Loucy (cell line): Measurements from ENCODE around the gene SEMA3A.

Experiments
- H2AFZ ChIP-seq: fragments of 200-600 bp; sonication (generic); 2 replicates; pipeline ENCODE4 v1.6.0; 2016; ENCODE audit warnings: antibody characterized with exemption, mild to moderate bottlenecking, low read length, moderate library complexity
- H3F3A ChIP-seq: fragments of 200-600 bp; 2 replicates; pipeline ENCODE4 v1.6.0; 2016; ENCODE audit warnings: antibody characterized with exemption, low read depth, mild to moderate bottlenecking
- H3K27me3 ChIP-seq: fragments of 200-600 bp; sonication (generic); 2 replicates; pipeline ENCODE4 v1.6.1; 2014; ENCODE audit warnings: low read length, mild to moderate bottlenecking; ENCODE audit not compliant: insufficient read depth, poor library complexity, severe bottlenecking
- H3K36me3 ChIP-seq: fragments of 200-600 bp; sonication (generic); 2 replicates; pipeline ENCODE4 v1.6.1; 2016; ENCODE audit warnings: low read length; ENCODE audit not compliant: insufficient read depth
- H3K4me1 ChIP-seq: fragments of 200-600 bp; sonication (generic); 2 replicates; pipeline ENCODE4 v1.5.1; 2014; ENCODE audit warnings: low read length, mild to moderate bottlenecking; ENCODE audit not compliant: insufficient read depth, poor library complexity, severe bottlenecking
- H3K4me2 ChIP-seq: fragments of 200-600 bp; sonication (generic); 2 replicates; pipeline ENCODE4 v1.6.0; 2014; ENCODE audit warnings: antibody characterized with exemption, low read length, low read depth, mild to moderate bottlenecking; ENCODE audit not compliant: poor library complexity, severe bottlenecking
- H3K4me3 ChIP-seq: fragments of 200-600 bp; sonication (generic); 2 replicates; pipeline ENCODE4 v1.5.1; 2014; ENCODE audit warnings: low read length, mild to moderate bottlenecking, mixed read lengths; ENCODE audit not compliant: poor library complexity, severe bottlenecking
- H3K79me2 ChIP-seq: fragments of 200-600 bp; sonication (generic); 2 replicates; pipeline ENCODE4 v1.6.1; 2014; ENCODE audit warnings: low read length; ENCODE audit not compliant: insufficient read depth
- H3K9ac ChIP-seq: fragments of 200-600 bp; sonication (generic); 2 replicates; pipeline ENCODE4 v1.6.0; 2014; ENCODE audit warnings: mild to moderate bottlenecking, low read depth, low read length, moderate library complexity; ENCODE audit not compliant: poor library complexity, severe bottlenecking
- H3K9me2 ChIP-seq: fragments of 200-600 bp; sonication (generic); replicated peaks from 2 replicates; pipeline ENCODE4 v1.6.1; 2016; ENCODE audit warnings: low read depth, low read length, mixed read lengths
- H3K9me3 ChIP-seq: fragments of 200-600 bp; sonication (generic); 2 replicates; pipeline ENCODE4 v1.6.1; 2014; ENCODE audit warnings: mild to moderate bottlenecking, antibody characterized with exemption, low read length, low read depth; ENCODE audit not compliant: insufficient read depth
- H4K20me1 ChIP-seq: fragments of 200-600 bp; sonication (generic); 2 replicates; pipeline ENCODE4 v1.6.0; 2014; ENCODE audit warnings: antibody characterized with exemption, low read length, mild to moderate bottlenecking; ENCODE audit not compliant: insufficient read depth, poor library complexity, severe bottlenecking
- CTCF ChIP-seq: fragments of 200-600 bp; sonication (generic); conservative IDR thresholded peaks from 2 replicates; pipeline ENCODE4 v1.5.1; 2014; ENCODE audit warnings: mild to moderate bottlenecking, antibody characterized with exemption, low read length
- EZH2phosphoT487 ChIP-seq: fragments of 200-600 bp; IDR thresholded peaks from 2 replicates; pipeline ENCODE4 v1.6.1; 2018; ENCODE audit warnings: antibody characterized with exemption, mild to moderate bottlenecking, moderate library complexity, borderline replicate concordance

Gene SEMA3A

GRCh38 chr7:84145892-84146291, 48.7 kb downstream of the SEMA3A start:
- H3K9me3 ChIP-seq: no peaks in the 10 kb centered on the region
- no peaks in the 10 kb centered on the region for H3F3A ChIP-seq
- no peaks in the 10 kb centered on the region for H3K36me3 ChIP-seq
- H3K4me3 ChIP-seq: no peak overlapping the region
- no peak for TF ChIP-seq CTCF
- no peak for TF ChIP-seq EZH2phosphoT487
- no peaks in the 10 kb centered on the region for H4K20me1 ChIP-seq
- H3K9ac ChIP-seq: no peak overlapping the region
- H3K27me3 ChIP-seq: no peaks in the 10 kb centered on the region
- H3K79me2 ChIP-seq: no peaks in the 10 kb centered on the region
- peak overlapping the region; percentile 27; the same call in 1 of the 2 replicates for H2AFZ ChIP-seq
- no peak overlapping the region for H3K4me2 ChIP-seq
- H3K9me2 ChIP-seq: no peaks in the 10 kb centered on the region
- no peaks in the 10 kb centered on the region for H3K4me1 ChIP-seq

GRCh38 chr7:84144935-84145334, 49.7 kb downstream of the SEMA3A start:
- no peak for TF ChIP-seq EZH2phosphoT487
- no peak for TF ChIP-seq CTCF
- H3K4me1 ChIP-seq: no peaks in the 10 kb centered on the region

DNA sequence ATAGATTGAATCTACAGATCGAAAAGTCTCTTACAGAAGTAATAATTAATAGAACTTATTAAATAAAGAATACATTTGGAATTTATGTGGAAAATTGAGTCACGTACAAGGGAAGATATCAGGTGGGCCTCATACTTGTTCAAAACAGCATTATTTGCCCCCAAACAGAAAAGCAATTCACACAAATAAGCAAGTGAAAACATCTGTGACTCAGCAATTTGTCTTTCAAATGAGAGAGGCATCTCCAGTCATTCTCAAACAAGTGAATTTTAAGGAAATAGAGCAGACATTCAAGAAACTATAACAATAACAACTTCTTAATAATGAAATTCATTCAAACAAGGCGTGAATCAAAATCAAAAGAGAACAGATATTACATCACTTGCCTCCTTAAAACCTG, 50.1 kb downstream of the SEMA3A start:
- Histone ChIP-seq H3K27me3 (no peaks in the 10 kb centered on the region), H3K4me2 (no peak overlapping the region), H3K9me3 (no peaks in the 10 kb centered on the region), H3K4me1 (no peaks in the 10 kb centered on the region), H3K36me3 (no peaks in the 10 kb centered on the region), H3K9ac (no peak overlapping the region), H3K4me3 (no peak overlapping the region), H3K79me2 (no peaks in the 10 kb centered on the region), H4K20me1 (no peaks in the 10 kb centered on the region), H3F3A (no peaks in the 10 kb centered on the region), H3K9me2 (no peaks in the 10 kb centered on the region), H2AFZ (peak overlapping the region; percentile 49; the same call in 1 of the 2 replicates)
- TF ChIP-seq EZH2phosphoT487 (no peak), CTCF (no peak)

More at GRCh38 chr7:84144935-84145334, 49.7 kb downstream of the SEMA3A start:
- H3F3A ChIP-seq: no peaks in the 10 kb centered on the region
- no peak overlapping the region for H3K4me3 ChIP-seq
- no peaks in the 10 kb centered on the region for H3K27me3 ChIP-seq
- no peaks in the 10 kb centered on the region for H3K9me3 ChIP-seq
- peak overlapping the region; percentile 49; the same call in 1 of the 2 replicates for H2AFZ ChIP-seq
- H3K9ac ChIP-seq: no peak overlapping the region
- H3K9me2 ChIP-seq: no peaks in the 10 kb centered on the region
- H3K4me2 ChIP-seq: no peak overlapping the region
- H3K36me3 ChIP-seq: no peaks in the 10 kb centered on the region
- no peaks in the 10 kb centered on the region for H4K20me1 ChIP-seq
- H3K79me2 ChIP-seq: no peaks in the 10 kb centered on the region
